HepG2 (cell line): ENCODE results near the gene ALDOA.
"Not testable (repeated sequence)": the region's sequence is repeated elsewhere in the genome, so short reads cannot be mapped to it uniquely, and the experiment has no call there.

ENCODE experiments used
- GZF1 ChIP-seq: sonication (generic); formaldehyde crosslinking; IDR thresholded peaks from 2 replicates; pipeline ENCODE4 v1.5.1; 2020; ENCODE audit warnings: mild to moderate bottlenecking, missing genetic modification reagents
- NFYB ChIP-seq: sonication (generic); formaldehyde crosslinking; IDR thresholded peaks from 2 replicates; pipeline ENCODE4 v1.4.0; 2020; ENCODE audit warnings: missing genetic modification reagents
- POLR2A ChIP-seq, 2 experiments: IDR thresholded peaks; 2 replicates each; pipeline ENCODE4 v1.6.1; 2011; ENCODE audit warnings: low read depth in 2 of 2, low read length in 2 of 2, mild to moderate bottlenecking in 1 of 2, moderate library complexity in 1 of 2; ENCODE audit not compliant: insufficient read depth in 1 of 2
- SSRP1 ChIP-seq: IDR thresholded peaks from 2 replicates; pipeline ENCODE4 v1.6.1; 2016; ENCODE audit warnings: control low read depth
- STAG1 ChIP-seq: sonication (generic); formaldehyde crosslinking; IDR thresholded peaks from 2 replicates; pipeline ENCODE4 v1.4.0; 2020; ENCODE audit warnings: missing genetic modification reagents
- ZBTB8A ChIP-seq: sonication (generic); formaldehyde crosslinking; IDR thresholded peaks from 2 replicates; pipeline ENCODE4 v1.4.0; 2020; ENCODE audit warnings: mild to moderate bottlenecking, low read depth, missing genetic modification reagents, borderline replicate concordance
- ZNF577 ChIP-seq: sonication (generic); formaldehyde crosslinking; IDR thresholded peaks from 2 replicates; pipeline ENCODE4 v1.4.0; 2020; ENCODE audit warnings: mild to moderate bottlenecking, low read depth, missing genetic modification reagents, borderline replicate concordance
- ZNF720 ChIP-seq: sonication (generic); formaldehyde crosslinking; IDR thresholded peaks from 2 replicates; pipeline ENCODE4 v1.4.0; 2020; ENCODE audit warnings: missing genetic modification reagents
- ZNF850 ChIP-seq: sonication (generic); formaldehyde crosslinking; conservative IDR thresholded peaks from 2 replicates; pipeline ENCODE4 v1.9.0; 2021; ENCODE audit warnings: mild to moderate bottlenecking, missing genetic modification reagents
- TF ChIP-seq, protein P1 (sequence below): sonication (generic); formaldehyde crosslinking; IDR thresholded peaks from 2 replicates; pipeline ENCODE4 v1.5.0; 2020; ENCODE audit warnings: mild to moderate bottlenecking, missing genetic modification reagents, moderate library complexity
- TF ChIP-seq, protein P2 (sequence below): IDR thresholded peaks from 2 replicates; pipeline ENCODE4 v1.6.1; 2012; ENCODE audit warnings: inconsistent platforms
- TF ChIP-seq, protein P3 (sequence below): sonication (generic); formaldehyde crosslinking; conservative IDR thresholded peaks from 2 replicates; pipeline ENCODE4 v1.4.0; 2020; ENCODE audit warnings: missing genetic modification reagents
- TF ChIP-seq, protein P4 (sequence below): sonication (generic); formaldehyde crosslinking; conservative IDR thresholded peaks from 2 replicates; pipeline ENCODE4 v1.4.0; 2020; ENCODE audit warnings: missing genetic modification reagents
- TF ChIP-seq, protein P5 (sequence below): IDR thresholded peaks from 2 replicates; pipeline ENCODE4 v1.6.1; 2016; ENCODE audit warnings: missing compliant biosample characterization, missing genetic modification reagents, borderline replicate concordance

DNA sequence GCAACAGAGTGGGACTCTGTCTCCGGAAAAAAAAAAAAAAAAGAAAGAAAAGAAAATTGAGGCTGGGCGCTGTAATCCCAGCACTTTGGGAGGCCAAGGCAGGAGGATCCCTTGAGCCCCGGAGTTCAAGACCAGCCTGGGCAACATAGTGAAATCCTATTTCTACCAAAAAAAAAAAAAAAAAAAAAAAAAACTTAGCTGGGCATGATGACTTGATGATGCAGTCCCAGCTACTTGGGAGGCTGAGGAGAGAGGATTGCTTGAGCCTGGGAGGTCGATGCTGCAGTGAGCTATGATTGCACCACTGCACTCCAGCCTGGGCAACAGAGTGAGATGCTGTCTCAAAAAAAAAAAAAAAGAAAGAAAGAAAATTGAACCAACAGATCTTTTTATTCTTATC, 47.6 kb upstream of the ALDOA start:
- TF ChIP-seq, protein P1, sequence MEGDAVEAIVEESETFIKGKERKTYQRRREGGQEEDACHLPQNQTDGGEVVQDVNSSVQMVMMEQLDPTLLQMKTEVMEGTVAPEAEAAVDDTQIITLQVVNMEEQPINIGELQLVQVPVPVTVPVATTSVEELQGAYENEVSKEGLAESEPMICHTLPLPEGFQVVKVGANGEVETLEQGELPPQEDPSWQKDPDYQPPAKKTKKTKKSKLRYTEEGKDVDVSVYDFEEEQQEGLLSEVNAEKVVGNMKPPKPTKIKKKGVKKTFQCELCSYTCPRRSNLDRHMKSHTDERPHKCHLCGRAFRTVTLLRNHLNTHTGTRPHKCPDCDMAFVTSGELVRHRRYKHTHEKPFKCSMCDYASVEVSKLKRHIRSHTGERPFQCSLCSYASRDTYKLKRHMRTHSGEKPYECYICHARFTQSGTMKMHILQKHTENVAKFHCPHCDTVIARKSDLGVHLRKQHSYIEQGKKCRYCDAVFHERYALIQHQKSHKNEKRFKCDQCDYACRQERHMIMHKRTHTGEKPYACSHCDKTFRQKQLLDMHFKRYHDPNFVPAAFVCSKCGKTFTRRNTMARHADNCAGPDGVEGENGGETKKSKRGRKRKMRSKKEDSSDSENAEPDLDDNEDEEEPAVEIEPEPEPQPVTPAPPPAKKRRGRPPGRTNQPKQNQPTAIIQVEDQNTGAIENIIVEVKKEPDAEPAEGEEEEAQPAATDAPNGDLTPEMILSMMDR (CRISPR knock-in tag): not testable (repeated sequence)
- TF ChIP-seq ZNF850; ZBTB8A (CRISPR knock-in tag); ZNF577 (CRISPR knock-in tag); SSRP1 (CRISPR knock-in tag); POLR2A (IDR thresholded peaks at IDR 0.05; ENCODE audit: insufficient read depth in 1 of 2, low read depth in 2 of 2, low read length in 2 of 2); ZNF720 (CRISPR knock-in tag); NFYB (CRISPR knock-in tag); GZF1 (CRISPR knock-in tag); STAG1: not testable (repeated sequence)
- TF ChIP-seq, protein P2, sequence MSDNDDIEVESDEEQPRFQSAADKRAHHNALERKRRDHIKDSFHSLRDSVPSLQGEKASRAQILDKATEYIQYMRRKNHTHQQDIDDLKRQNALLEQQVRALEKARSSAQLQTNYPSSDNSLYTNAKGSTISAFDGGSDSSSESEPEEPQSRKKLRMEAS: not testable (repeated sequence)
- TF ChIP-seq, protein P3, sequence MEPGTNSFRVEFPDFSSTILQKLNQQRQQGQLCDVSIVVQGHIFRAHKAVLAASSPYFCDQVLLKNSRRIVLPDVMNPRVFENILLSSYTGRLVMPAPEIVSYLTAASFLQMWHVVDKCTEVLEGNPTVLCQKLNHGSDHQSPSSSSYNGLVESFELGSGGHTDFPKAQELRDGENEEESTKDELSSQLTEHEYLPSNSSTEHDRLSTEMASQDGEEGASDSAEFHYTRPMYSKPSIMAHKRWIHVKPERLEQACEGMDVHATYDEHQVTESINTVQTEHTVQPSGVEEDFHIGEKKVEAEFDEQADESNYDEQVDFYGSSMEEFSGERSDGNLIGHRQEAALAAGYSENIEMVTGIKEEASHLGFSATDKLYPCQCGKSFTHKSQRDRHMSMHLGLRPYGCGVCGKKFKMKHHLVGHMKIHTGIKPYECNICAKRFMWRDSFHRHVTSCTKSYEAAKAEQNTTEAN (CRISPR knock-in tag): not testable (repeated sequence)
- TF ChIP-seq, protein P4, sequence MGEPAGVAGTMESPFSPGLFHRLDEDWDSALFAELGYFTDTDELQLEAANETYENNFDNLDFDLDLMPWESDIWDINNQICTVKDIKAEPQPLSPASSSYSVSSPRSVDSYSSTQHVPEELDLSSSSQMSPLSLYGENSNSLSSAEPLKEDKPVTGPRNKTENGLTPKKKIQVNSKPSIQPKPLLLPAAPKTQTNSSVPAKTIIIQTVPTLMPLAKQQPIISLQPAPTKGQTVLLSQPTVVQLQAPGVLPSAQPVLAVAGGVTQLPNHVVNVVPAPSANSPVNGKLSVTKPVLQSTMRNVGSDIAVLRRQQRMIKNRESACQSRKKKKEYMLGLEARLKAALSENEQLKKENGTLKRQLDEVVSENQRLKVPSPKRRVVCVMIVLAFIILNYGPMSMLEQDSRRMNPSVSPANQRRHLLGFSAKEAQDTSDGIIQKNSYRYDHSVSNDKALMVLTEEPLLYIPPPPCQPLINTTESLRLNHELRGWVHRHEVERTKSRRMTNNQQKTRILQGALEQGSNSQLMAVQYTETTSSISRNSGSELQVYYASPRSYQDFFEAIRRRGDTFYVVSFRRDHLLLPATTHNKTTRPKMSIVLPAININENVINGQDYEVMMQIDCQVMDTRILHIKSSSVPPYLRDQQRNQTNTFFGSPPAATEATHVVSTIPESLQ (CRISPR knock-in tag): not testable (repeated sequence)
- TF ChIP-seq, protein P5, sequence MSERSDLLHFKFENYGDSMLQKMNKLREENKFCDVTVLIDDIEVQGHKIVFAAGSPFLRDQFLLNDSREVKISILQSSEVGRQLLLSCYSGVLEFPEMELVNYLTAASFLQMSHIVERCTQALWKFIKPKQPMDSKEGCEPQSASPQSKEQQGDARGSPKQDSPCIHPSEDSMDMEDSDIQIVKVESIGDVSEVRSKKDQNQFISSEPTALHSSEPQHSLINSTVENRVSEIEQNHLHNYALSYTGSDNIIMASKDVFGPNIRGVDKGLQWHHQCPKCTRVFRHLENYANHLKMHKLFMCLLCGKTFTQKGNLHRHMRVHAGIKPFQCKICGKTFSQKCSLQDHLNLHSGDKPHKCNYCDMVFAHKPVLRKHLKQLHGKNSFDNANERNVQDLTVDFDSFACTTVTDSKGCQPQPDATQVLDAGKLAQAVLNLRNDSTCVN (CRISPR knock-in tag): not testable (repeated sequence)
